GM12874 (cell line): ENCODE results near the gene C2orf92.

Source experiments
- CTCF ChIP-seq: IDR thresholded peaks from 2 replicates; pipeline ENCODE4 v1.5.1; 2011; ENCODE audit warnings: low read depth, mild to moderate bottlenecking, control low read depth, low read length, moderate library complexity; ENCODE audit not compliant: insufficient read depth

C2orf92 gene

DNA sequence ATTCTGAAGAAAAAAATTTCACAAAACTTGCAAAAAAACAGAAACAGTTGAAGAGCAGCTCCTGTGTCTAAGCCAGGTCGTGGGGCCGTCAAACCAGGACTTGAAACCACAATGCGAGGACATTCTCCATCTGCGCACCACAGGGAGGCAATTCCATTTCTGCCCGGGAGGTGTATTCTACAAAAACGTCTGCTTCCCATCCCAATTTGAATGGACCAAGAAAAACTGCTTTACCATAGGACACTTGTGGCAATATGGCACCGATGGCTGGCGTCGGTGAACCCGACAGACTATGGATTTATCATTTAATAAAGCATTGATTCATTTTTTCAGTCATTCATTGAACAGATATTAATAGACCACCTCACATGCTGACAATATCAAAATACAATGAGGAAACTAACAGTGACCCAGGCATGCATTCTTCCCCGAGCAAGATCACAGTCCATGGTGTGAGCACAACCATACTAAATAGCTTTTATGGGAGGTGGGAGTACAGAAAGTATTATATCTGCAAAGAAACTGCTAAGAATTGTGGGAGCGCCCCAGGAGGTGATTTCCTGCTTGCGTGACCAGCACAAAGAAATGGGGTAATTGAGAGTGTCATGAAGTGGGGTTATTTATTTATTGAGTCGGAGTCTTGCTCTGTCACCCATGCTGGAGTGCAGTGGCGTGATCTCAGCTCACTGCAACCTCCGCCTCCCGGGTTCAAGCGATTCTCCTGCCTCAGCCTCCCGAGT is 33.4 kb downstream of the C2orf92 start:
- TF ChIP-seq CTCF = no peak

DNA sequence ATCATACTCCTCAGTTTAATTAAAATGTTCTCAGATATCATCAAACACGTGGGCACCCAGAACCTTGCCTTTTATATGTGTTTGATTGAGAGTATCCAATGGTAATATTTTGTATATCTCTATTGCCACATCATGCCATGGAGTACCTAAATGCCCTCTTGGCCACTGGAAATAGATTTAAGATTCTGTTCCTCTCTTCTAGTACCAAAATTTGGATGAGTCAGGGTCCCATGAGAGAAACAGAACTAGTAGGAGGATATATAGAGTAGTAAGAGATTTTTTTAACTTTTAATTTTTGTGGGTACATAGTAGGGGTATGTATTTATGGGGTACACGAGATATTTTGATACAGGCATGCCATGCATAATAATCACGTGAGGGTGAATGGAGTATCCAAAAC is 34.2 kb downstream of the C2orf92 start:
- no peak for TF ChIP-seq CTCF

DNA sequence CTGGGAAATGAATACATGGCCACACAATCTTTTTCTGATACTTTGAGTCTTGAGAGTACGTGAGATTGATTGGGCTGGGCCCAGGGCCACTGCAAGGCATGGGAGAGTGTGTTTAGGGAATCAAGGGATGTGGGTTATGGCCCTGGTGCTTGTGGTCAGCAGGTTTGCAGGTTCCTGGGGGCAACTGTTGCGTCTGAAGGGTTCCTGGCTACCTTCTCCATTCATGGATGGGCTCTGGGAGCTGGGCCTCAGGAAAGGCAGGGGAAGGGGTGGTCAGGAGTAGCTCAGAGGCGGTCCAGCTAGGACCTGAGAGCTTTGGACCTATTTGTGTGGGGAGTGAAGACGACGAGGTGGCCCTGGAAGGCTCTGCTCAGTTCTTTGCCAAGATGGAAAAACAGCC is 35.5 kb downstream of the C2orf92 start:
- no peak for TF ChIP-seq CTCF

DNA sequence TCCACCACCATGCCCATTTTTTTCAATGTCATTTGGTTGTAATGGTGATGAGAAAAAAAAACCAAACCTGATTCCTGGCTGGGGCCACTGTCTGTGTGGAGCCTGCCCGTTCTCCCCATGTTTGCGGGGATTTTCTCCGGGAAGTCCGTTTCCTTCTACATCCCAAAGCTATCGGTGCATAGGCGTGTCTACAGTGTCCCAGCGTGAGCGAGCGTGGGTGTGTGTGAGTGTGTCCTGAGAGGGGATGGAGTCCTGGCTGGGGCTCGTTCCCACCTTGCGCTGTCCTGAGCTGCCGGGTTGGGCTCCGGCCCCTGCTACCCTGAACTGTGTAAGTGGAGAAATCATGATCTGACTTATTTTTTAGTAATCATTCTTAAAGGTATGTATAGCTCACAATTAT is 36.6 kb downstream of the C2orf92 start:
- TF ChIP-seq CTCF = no peak

DNA sequence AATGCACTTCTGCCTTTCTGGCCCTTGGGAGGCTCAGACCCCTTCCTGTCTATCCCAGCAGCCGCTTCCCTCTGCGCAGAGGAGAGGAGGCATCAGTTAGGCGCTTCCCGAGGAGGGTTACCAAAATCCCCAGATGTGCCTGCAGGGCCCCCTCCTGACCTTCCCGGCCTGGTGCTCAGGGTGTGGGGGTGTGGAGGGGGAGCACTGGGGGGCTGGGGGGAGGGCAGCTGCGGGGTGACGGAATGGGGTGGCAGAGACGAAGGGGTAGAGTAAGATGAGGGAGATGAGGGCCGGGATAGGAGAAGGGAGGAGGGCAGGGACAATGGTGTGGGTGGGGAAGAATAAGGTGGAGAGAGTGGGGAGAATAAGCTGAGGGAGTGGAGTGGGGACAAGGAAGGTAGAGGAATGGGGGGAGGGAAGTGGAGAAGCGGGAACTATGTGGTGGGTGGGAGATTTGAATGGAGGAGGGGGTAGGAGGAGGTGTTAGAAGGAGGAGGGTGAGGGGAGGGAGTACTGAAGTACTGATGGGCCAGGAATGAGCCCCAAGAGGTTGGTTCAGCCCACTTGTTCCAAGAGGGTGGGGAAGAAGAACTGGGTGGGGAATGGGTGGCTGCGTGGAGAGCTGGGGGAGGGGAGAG is 37.3 kb downstream of the C2orf92 start:
- TF ChIP-seq CTCF = no peak

DNA sequence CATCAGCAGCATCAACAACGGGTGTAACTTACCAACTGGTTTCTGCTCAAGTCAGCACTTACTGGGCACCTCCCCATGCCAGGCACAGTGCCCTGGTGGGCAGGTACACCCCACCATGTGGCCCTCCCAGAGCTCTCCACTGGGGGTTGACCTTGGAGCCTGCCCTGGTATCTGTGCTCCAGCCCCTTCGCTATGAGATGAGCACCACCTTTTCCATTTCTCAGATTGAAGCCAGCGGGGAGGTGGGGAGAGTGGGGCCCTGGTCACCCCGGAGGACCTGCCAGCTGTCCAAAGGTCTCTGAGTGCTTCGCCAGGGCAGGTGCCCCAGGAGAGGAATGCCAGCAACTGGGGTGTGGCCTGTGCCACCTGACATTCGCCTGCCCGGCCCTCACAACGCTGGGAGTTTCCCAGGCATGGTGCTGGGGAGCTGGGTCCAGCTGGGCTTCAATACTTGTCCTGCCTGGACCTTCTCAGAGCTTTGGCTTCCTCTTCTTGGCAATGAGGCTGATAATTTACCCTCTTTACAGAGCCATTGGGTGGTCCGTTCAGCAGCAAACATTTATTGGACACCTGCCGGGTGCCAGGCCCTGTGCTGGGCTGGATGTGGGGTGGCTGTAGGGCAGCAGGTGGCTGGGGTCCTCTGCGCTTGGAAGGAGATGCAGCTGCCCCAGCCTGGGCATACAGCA is 38.0 kb downstream of the C2orf92 start:
- no peak for TF ChIP-seq CTCF

GRCh38 chr2:97708048-97708380 is 38.5 kb downstream of the C2orf92 start:
- TF ChIP-seq CTCF = no peak
